IPS DF 6.9 (cell line): Measurements from ENCODE around the gene PUM1.

ENCODE experiments used
- DNase-seq: peaks from one replicate; pipeline ENCODE4 v3.0.0-alpha.2; 2013; ENCODE audit warnings: low read depth, low spot score
- H3K27ac ChIP-seq: one replicate; pipeline ENCODE4 v1.5.1; 2013; ENCODE audit warnings: low read length, control low read depth
- H3K27me3 ChIP-seq: 2 replicates; pipeline ENCODE4 v1.6.1; 2013; ENCODE audit warnings: mild to moderate bottlenecking, low read length; ENCODE audit not compliant: control insufficient read depth, insufficient read depth
- H3K36me3 ChIP-seq: 2 replicates; pipeline ENCODE4 v1.6.1; 2013; ENCODE audit warnings: low read length; ENCODE audit not compliant: control insufficient read depth, insufficient read depth
- H3K4me1 ChIP-seq: 2 replicates; pipeline ENCODE4 v1.6.1; 2013; ENCODE audit warnings: low read length; ENCODE audit not compliant: control insufficient read depth, insufficient read depth
- H3K4me3 ChIP-seq: 2 replicates; pipeline ENCODE4 v1.5.1; 2013; ENCODE audit warnings: mild to moderate bottlenecking, low read length
- H3K9me3 ChIP-seq: 2 replicates; pipeline ENCODE4 v1.6.1; 2013; ENCODE audit warnings: low read length, inconsistent platforms; ENCODE audit not compliant: control insufficient read depth, insufficient read depth
- WGBS: extraction: QIAGEN DNeasy Blood & Tissue Kit; methylation state at CpG from one replicate; pipeline ENCODE4 v1.1.7; 2013; ENCODE audit warnings: mixed read lengths, missing lambda C conversion rate; ENCODE audit not compliant: insufficient read length, insufficient coverage; 5-methylcytosine and 5-hydroxymethylcytosine counted together

The PUM1 gene, protein sequence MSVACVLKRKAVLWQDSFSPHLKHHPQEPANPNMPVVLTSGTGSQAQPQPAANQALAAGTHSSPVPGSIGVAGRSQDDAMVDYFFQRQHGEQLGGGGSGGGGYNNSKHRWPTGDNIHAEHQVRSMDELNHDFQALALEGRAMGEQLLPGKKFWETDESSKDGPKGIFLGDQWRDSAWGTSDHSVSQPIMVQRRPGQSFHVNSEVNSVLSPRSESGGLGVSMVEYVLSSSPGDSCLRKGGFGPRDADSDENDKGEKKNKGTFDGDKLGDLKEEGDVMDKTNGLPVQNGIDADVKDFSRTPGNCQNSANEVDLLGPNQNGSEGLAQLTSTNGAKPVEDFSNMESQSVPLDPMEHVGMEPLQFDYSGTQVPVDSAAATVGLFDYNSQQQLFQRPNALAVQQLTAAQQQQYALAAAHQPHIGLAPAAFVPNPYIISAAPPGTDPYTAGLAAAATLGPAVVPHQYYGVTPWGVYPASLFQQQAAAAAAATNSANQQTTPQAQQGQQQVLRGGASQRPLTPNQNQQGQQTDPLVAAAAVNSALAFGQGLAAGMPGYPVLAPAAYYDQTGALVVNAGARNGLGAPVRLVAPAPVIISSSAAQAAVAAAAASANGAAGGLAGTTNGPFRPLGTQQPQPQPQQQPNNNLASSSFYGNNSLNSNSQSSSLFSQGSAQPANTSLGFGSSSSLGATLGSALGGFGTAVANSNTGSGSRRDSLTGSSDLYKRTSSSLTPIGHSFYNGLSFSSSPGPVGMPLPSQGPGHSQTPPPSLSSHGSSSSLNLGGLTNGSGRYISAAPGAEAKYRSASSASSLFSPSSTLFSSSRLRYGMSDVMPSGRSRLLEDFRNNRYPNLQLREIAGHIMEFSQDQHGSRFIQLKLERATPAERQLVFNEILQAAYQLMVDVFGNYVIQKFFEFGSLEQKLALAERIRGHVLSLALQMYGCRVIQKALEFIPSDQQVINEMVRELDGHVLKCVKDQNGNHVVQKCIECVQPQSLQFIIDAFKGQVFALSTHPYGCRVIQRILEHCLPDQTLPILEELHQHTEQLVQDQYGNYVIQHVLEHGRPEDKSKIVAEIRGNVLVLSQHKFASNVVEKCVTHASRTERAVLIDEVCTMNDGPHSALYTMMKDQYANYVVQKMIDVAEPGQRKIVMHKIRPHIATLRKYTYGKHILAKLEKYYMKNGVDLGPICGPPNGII

GRCh38 chr1:31065310-31066217 is at the start of gene PUM1:
PUM1 (minus strand) TSS chr1:31065717; CDS start chr1:31059566, 6,151 bp downstream.
- H3K4me3 ChIP-seq = peak within 1 kb of the TSS; percentile 92
- no CpG with 5 or more reads among the region's 72 CpGs for WGBS
- no peaks in the 10 kb centered on the region for H3K27me3 ChIP-seq
- DNase-seq = peak; percentile 97
- no peaks in the 10 kb centered on the region for H3K4me1 ChIP-seq
- no peaks in the 10 kb centered on the region for H3K9me3 ChIP-seq
- H3K36me3 ChIP-seq = no peaks in the 10 kb centered on the region
- H3K27ac ChIP-seq = no peak within 1 kb of the TSS

DNA sequence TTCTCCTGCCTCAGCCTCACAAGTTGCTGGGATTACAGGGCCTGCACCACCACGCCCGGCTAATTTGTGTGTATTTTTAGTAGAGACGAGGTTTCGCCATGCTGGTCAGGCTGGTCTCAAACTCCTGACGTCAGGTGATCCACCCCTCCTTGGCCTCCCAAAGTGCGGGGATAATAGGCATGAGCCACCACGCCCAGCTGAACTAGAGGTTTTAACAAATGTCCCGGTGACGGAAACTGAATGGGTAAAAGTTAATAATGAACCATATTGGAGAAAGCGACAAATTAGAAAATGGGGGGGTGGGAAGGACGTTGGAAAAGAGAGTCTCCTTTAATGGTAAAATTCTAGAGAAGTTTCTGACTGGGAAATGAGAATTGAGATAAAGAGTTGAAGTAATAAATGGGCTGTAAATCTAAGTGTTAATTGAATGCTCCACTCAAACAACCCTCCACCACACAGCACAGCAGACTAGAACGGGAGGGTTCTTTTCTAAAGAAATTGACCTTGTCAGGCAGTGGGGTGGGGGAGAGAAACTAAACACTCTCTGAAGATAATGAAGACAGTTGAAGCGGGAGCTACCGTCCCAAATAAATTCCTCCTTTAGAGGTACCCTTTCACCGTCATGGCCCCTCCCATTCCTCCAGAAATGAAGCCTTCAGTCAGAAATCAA is 46.9 kb upstream of the PUM1 start:
- 100% methylated on average over 2 of the region's 15 CpGs for WGBS
- Histone ChIP-seq H3K27me3 (no peaks in the 10 kb centered on the region), H3K9me3 (no peaks in the 10 kb centered on the region), H3K36me3 (no peaks in the 10 kb centered on the region), H3K27ac (no peak overlapping the region), H3K4me3 (no peak overlapping the region), H3K4me1 (no peaks in the 10 kb centered on the region)
- no peak for DNase-seq

DNA sequence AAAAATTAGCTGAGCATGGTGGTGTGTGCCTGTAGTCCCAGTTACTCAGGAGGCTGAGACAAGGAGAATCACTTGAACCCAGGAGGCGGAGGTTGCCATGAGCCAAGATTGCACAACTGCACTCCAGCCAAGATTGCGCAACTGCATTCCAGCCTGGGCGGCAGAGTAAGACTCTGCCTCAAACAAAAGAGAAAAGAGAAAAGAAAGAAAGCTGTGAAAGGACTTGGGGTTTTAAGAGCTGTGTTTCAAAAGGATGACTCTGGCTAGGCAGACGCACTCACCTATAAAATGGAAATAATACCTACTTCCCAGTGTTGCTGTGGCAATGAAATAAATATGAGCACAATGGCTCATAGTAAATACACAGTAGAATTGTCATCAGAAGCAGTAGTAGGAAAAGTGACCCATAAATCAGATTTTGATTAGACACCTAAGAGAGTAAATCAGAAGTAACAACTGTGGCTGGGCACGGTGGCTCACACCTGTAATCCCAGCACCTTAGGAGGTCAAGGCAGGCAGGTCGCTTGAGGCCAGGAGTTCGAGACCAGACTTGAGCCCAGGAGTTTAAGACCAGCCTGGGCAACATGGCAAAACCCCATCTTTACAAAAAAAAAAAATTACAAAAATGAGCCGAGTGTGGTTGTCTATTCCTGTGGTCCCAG is 45.9 kb upstream of the PUM1 start:
- Histone ChIP-seq H3K27ac (no peak overlapping the region), H3K27me3 (no peaks in the 10 kb centered on the region), H3K4me3 (no peak overlapping the region), H3K9me3 (no peaks in the 10 kb centered on the region), H3K4me1 (no peaks in the 10 kb centered on the region), H3K36me3 (no peaks in the 10 kb centered on the region)
- no peak for DNase-seq
- no CpG with 5 or more reads among the region's 8 CpGs for WGBS

- no peaks in the 10 kb centered on the region for H3K4me1 ChIP-seq
- no peak for DNase-seq
- H3K27me3 ChIP-seq = no peaks in the 10 kb centered on the region
- no peak overlapping the region for H3K27ac ChIP-seq
- H3K4me3 ChIP-seq = no peak overlapping the region
- no CpG with 5 or more reads among the region's 7 CpGs for WGBS
- H3K36me3 ChIP-seq = no peaks in the 10 kb centered on the region
- H3K9me3 ChIP-seq = no peaks in the 10 kb centered on the region
Observed at GRCh38 chr1:31110846-31111245, 45.3 kb upstream of the PUM1 start.

- WGBS = no CpG with 5 or more reads among the region's 5 CpGs
- H3K27me3 ChIP-seq = no peaks in the 10 kb centered on the region
- H3K4me3 ChIP-seq = no peak overlapping the region
- H3K4me1 ChIP-seq = no peaks in the 10 kb centered on the region
- DNase-seq = no peak
- no peak overlapping the region for H3K27ac ChIP-seq
- no peaks in the 10 kb centered on the region for H3K9me3 ChIP-seq
- H3K36me3 ChIP-seq = no peaks in the 10 kb centered on the region
Observed at GRCh38 chr1:31108861-31109260, 43.3 kb upstream of the PUM1 start.

DNA sequence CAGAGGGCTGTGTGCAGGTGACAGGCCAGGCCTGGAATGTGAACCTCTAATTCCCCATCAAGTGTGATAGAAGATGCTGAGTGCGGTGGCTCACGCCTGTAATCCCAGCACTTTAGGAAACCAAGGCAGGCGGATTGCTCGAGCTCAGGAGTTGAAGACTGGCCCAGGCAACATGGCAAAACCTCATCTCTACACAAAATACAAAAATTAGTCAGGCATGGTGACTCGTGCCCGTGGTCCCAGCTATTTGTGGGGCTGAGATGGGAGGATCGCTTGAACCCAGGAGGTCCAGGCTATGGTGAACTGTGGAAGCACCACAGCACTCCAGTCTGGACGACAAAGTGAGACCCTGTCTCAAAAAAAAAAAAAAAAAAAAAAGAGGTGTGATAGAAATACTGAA is 40.1 kb upstream of the PUM1 start:
- H3K36me3 ChIP-seq = no peaks in the 10 kb centered on the region
- H3K27ac ChIP-seq = no peak overlapping the region
- no peak for DNase-seq
- no peaks in the 10 kb centered on the region for H3K27me3 ChIP-seq
- no peaks in the 10 kb centered on the region for H3K4me1 ChIP-seq
- no peak overlapping the region for H3K4me3 ChIP-seq
- no CpG with 5 or more reads among the region's 8 CpGs for WGBS
- no peaks in the 10 kb centered on the region for H3K9me3 ChIP-seq

DNA sequence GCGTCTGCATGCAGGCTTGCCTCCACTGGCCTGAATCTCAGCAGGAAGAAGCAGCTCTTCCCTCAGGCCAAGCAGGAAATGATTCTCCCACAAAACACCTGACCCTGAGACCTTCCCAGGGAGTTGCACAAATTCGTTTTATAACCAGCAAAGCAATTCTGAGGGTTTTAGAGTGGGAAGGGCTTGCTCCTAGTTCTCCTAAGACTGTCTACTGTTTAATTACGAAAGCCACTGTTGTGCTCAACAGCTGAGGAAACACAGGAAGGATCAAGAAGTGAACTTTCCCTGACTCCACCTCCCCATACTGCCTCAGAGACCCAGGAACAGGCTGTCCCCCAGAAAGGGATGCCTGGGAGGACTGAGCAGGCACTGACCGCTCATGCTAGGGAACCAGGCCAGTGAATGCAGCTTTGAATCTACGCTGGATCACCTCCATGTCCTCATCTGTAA is 37.0 kb upstream of the PUM1 start:
- Histone ChIP-seq H3K36me3 (no peaks in the 10 kb centered on the region), H3K9me3 (no peaks in the 10 kb centered on the region), H3K27me3 (no peaks in the 10 kb centered on the region), H3K4me3 (no peak overlapping the region), H3K27ac (no peak overlapping the region), H3K4me1 (no peaks in the 10 kb centered on the region)
- no peak for DNase-seq
- WGBS = no CpG with 5 or more reads among the region's 5 CpGs

- no peaks in the 10 kb centered on the region for H3K4me1 ChIP-seq
- DNase-seq = no peak
- H3K36me3 ChIP-seq = no peaks in the 10 kb centered on the region
- no peak overlapping the region for H3K27ac ChIP-seq
- H3K27me3 ChIP-seq = no peaks in the 10 kb centered on the region
- H3K9me3 ChIP-seq = no peaks in the 10 kb centered on the region
- no peak overlapping the region for H3K4me3 ChIP-seq
- no CpG with 5 or more reads among the region's 4 CpGs for WGBS
Observed at GRCh38 chr1:31101147-31101502, 35.6 kb upstream of the PUM1 start.
